GM10248 (cell line): Measurements from ENCODE around the gene NHERF2.

ENCODE experiments used
- CTCF ChIA-PET: fragments of 300-600 bp; sonication (Branson Sonifier 250); formaldehyde crosslinking; extraction: SDS; loops from one replicate; lab custom pipeline; 2021; ENCODE audit warnings: antibody characterized with exemption; lab: Yijun Ruan, JAX
- POLR2A ChIA-PET: fragments of 350-650 bp; sonication (Branson Sonifier 250); formaldehyde crosslinking; extraction: SDS; loops from one replicate; lab custom pipeline; 2020; ENCODE audit warnings: antibody characterized with exemption; lab: Yijun Ruan, JAX
- DNase-seq: peaks from one replicate; pipeline ENCODE4 v3.0.0; 2012; ENCODE audit errors: extremely low spot score
- CTCF ChIP-seq: IDR thresholded peaks from 2 replicates; pipeline ENCODE4 v1.5.1; 2012; ENCODE audit warnings: mild to moderate bottlenecking, low read depth; ENCODE audit errors: extremely low read depth, missing control alignments, control extremely low read depth

Gene NHERF2

GRCh38 chr16:2036200-2036966 lies 9.7 kb downstream of the NHERF2 start:
- POLR2A ChIA-PET, result interaction anchor here (0.8 kb wide), 1 partner anchor 119 kb away, joined by 3 read pairs; the partner anchor contains the start of gene TRAF7
- CTCF ChIA-PET, result interaction anchor here (1.4 kb wide), 1 partner anchor 12 kb away, joined by 3 read pairs; no protein-coding TSS in a partner anchor
- no peak for DNase-seq
- no peak for TF ChIP-seq CTCF

GRCh38 chr16:2037115-2037514 lies 10.4 kb downstream of the NHERF2 start:
- no peak for TF ChIP-seq CTCF
- CTCF ChIA-PET, result no interaction called here

GRCh38 chr16:2037647-2038381 lies 11.1 kb downstream of the NHERF2 start:
- no peak for DNase-seq
- no peak for TF ChIP-seq CTCF
- CTCF ChIA-PET, result no interaction called here
- POLR2A ChIA-PET, result no interaction called here

More at GRCh38 chr16:2037115-2037514, 10.4 kb downstream of the NHERF2 start:
- POLR2A ChIA-PET, result interaction anchor here (0.8 kb wide), 1 partner anchor 118 kb away, joined by 3 read pairs; the partner anchor contains the start of gene TRAF7
- DNase-seq, result no peak

GRCh38 chr16:2038382-2039231 lies 11.9 kb downstream of the NHERF2 start:
- ChIA-PET POLR2A (no interaction called here), CTCF (interaction anchor here (1.1 to 1.2 kb wide), 2 partner anchors 15 to 990 kb away, joined by 3 to 4 read pairs; no protein-coding TSS in a partner anchor)
- TF ChIP-seq CTCF, result no peak
- DNase-seq, result no peak

GRCh38 chr16:2039274-2040031 lies 12.8 kb downstream of the NHERF2 start:
- POLR2A ChIA-PET, result interaction anchor here (0.5 to 0.7 kb wide), 3 partner anchors 113 to 1828 kb away, joined by 3 to 7 read pairs (median 4); partner anchors contain the start of gene TRAF7
- CTCF ChIA-PET, result interaction anchor here (1.1 to 1.6 kb wide), 3 partner anchors 16 to 990 kb away, joined by 3 to 5 read pairs (median 4); no protein-coding TSS in a partner anchor
- no peak for TF ChIP-seq CTCF
- no peak for DNase-seq
